ENCODE results near the gene FAM229A. TPM values are rescaled to one million over a fixed set of nuclear protein-coding genes. Genes with fewer than 3 reads are reported as not detected.

FAM229A gene
- total RNA-seq, 1 donor from 2014 or later, result 10.1 TPM

DNA sequence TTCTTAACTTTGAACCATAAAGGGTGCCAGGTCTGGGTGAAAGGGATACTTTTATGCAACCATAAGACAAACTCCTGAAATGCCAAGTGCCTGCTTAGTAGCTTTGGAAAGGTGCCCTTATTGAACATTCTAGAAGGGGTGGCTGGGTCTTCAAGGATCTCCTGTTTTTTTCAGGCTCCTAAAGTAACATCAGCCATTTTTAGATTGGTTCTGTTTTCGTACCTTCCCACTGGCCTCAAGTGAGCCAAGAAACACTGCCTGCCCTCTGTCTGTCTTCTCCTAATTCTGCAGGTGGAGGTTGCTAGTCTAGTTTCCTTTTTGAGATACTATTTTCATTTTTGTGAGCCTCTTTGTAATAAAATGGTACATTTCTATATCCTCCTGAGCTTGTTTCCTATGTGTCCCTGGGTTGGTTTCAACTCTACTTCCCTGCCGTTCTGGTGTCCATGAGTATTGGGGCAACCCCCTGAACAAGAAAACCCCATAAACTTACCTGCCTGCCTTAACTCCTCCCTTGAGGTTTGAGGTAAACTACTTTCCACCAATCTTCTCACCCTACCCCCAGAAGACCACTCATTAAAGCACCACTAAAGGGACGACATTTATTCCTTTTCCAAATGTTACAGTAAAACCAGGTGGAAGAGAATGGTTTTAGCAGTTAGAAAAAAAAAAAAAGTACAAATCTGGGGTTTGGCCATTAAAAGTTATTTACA, 28.9 kb downstream of the FAM229A start:
- Histone ChIP-seq H3K27me3 (no peaks in the 10 kb centered on the region), H3K4me3 (no peak overlapping the region), H3K36me3 (peaks cover 0 to 40% of the 10 kb centered on the region in 2 donors), H3K27ac (no peak overlapping the region), H3K4me1 (peaks cover 25% of the 10 kb centered on the region), H3K9me3 (no peaks in the 10 kb centered on the region)
- TF ChIP-seq POLR2A (IDR thresholded peaks at IDR 0.05), result no peak
- TF ChIP-seq, protein P1, sequence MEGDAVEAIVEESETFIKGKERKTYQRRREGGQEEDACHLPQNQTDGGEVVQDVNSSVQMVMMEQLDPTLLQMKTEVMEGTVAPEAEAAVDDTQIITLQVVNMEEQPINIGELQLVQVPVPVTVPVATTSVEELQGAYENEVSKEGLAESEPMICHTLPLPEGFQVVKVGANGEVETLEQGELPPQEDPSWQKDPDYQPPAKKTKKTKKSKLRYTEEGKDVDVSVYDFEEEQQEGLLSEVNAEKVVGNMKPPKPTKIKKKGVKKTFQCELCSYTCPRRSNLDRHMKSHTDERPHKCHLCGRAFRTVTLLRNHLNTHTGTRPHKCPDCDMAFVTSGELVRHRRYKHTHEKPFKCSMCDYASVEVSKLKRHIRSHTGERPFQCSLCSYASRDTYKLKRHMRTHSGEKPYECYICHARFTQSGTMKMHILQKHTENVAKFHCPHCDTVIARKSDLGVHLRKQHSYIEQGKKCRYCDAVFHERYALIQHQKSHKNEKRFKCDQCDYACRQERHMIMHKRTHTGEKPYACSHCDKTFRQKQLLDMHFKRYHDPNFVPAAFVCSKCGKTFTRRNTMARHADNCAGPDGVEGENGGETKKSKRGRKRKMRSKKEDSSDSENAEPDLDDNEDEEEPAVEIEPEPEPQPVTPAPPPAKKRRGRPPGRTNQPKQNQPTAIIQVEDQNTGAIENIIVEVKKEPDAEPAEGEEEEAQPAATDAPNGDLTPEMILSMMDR (IDR thresholded peaks at IDR 0.05), result no peak
- TF ChIP-seq POLR2AphosphoS5 (IDR thresholded peaks at IDR 0.05; ENCODE audit: insufficient read depth in 1 of 2, low read depth in 1 of 2), result no peak
- intact Hi-C loops (cut with DNase I), result no loop called here
- no peak for DNase-seq (ENCODE audit: extremely low spot score in 2 of 2)

DNA sequence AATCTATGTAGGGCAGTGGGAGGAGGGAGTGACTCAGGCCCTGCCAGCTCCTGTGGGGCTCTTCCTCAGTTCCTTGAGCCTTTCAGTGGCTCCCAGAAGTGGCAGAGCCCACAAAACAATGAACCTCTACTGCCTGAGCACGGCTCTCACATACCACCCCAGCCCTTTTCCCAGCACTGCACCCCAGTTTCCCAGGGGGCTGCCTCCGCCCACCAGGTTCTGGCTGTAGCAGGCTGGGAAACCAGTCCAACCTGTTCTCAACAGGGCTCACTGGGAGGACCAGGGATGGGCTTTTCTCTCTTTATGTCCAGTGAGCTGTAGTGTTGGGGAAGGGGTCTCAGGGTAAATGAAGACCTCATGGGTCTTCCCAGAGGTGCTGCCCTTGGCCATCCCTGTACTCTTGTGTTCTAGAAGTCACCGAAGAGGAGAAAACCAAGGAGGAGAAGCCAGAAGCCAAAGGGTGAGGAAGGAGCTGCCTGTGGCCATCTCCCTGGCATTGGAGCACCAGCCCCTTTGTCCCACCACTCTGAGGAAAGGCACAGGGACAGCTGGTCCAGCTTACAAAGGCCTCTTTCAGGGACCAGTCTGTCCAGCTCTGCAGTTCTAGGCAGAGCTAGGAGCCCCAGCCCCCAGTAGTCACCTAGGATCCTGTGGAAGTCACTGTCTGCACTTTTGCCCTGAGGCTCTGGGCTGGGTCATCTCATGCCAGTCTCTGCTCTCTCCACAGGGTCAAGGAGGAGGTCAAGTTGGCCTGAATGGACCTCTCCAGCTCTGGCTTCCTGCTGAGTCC, 29.8 kb downstream of the FAM229A start:
- Histone ChIP-seq H3K9me3 (no peaks in the 10 kb centered on the region), H3K27ac (no peak overlapping the region), H3K4me3 (no peak overlapping the region), H3K27me3 (no peaks in the 10 kb centered on the region), H3K4me1 (peaks cover 25% of the 10 kb centered on the region), H3K36me3 (peaks cover 0 to 48% of the 10 kb centered on the region in 2 donors)
- TF ChIP-seq POLR2A (IDR thresholded peaks at IDR 0.05), result no peak
- no peak for TF ChIP-seq POLR2AphosphoS5 (IDR thresholded peaks at IDR 0.05; ENCODE audit: insufficient read depth in 1 of 2, low read depth in 1 of 2)
- TF ChIP-seq, protein P1 (IDR thresholded peaks at IDR 0.05), result no peak
- intact Hi-C loops (cut with DNase I), result no loop called here
- DNase-seq (ENCODE audit: extremely low spot score in 2 of 2), result no peak

DNA sequence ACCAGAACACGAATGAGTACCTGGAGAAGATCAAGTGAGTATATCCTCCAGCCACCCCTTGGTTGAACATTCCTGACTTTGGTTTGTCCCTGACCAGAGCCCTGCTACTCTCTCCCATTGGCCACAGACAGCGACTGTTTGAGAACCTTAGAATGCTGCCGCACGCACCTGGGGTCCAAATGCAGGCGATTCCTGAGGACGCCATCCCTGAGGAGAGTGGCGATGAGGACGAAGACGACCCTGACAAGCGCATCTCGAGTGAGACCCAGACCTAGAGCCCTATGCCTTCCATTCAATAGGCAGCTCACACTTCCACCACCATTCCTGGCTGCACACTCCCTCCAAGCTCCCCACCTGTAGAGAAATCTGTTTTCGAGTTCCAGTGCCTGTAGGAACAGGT, 30.7 kb downstream of the FAM229A start:
- TF ChIP-seq POLR2A (IDR thresholded peaks at IDR 0.05), result no peak
- TF ChIP-seq POLR2AphosphoS5 (IDR thresholded peaks at IDR 0.05; ENCODE audit: insufficient read depth in 1 of 2, low read depth in 1 of 2), result no peak
- TF ChIP-seq, protein P1 (IDR thresholded peaks at IDR 0.05), result no peak
- intact Hi-C loops (cut with DNase I), result no loop called here
- Histone ChIP-seq H3K27me3 (no peaks in the 10 kb centered on the region), H3K9me3 (no peaks in the 10 kb centered on the region), H3K27ac (no peak overlapping the region), H3K36me3 (peaks cover 0 to 58% of the 10 kb centered on the region in 2 donors), H3K4me3 (no peak overlapping the region), H3K4me1 (peaks cover 17% of the 10 kb centered on the region)
- DNase-seq (ENCODE audit: extremely low spot score in 2 of 2), result no peak

DNA sequence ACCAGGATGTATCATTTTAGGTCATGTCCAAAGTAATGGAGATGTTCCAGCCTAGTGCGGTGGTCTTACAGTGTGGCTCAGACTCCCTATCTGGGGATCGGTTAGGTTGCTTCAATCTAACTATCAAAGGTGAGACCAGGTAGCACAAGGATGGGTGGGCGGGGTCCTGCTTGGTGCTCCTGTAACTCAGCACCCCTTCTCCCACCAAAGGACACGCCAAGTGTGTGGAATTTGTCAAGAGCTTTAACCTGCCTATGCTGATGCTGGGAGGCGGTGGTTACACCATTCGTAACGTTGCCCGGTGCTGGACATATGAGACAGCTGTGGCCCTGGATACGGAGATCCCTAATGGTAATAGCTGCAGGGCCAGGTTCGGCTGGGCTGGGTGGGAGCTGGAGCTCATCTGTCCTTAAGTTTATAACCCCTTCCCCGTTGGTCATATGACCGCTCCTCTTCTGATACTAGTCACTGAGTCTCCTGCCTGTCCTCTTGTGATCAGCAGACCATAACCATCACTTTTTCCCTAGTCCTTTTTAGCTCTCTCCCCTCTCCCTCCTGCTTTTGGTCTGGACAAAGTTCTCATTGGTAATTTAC, 31.6 kb downstream of the FAM229A start:
- Histone ChIP-seq H3K36me3 (peaks cover 0 to 64% of the 10 kb centered on the region in 2 donors), H3K27me3 (no peaks in the 10 kb centered on the region), H3K4me1 (peaks cover 13% of the 10 kb centered on the region), H3K27ac (no peak overlapping the region), H3K4me3 (no peak overlapping the region), H3K9me3 (no peaks in the 10 kb centered on the region)
- TF ChIP-seq, protein P1 (IDR thresholded peaks at IDR 0.05), result no peak
- no peak for DNase-seq (ENCODE audit: extremely low spot score in 2 of 2)
- intact Hi-C loops (cut with DNase I), result no loop called here
